ENCODE data around the gene DNM2. TPM values are rescaled to one million over a fixed set of nuclear protein-coding genes. Genes with fewer than 3 reads are reported as not detected.

The DNM2 gene
- total RNA-seq, 1 experiment from 2014 or later: 131 TPM

- Mint-ChIP-seq H3K27me3 (ENCODE audit: low read depth) (no peaks in the 10 kb centered on the region), H3K4me1 (peaks cover 2% of the 10 kb centered on the region; the same call in 1 of the 2 replicates), H3K36me3 (peaks cover 8% of the 10 kb centered on the region), H3K9me3 (peaks cover 12% of the 10 kb centered on the region), H3K27ac (0 out of 2 replicates have a peak overlapping the region, but pooled peaks have one; percentile 15), H3K4me3 (no peak overlapping the region)
- no peak for ATAC-seq
- DNase-seq (ENCODE audit: low spot score): no peak
- TF ChIP-seq ETV6 (CRISPR knock-in tag; IDR thresholded peaks at IDR 0.05) (no peak), E2F4 (CRISPR knock-in tag; IDR thresholded peaks at IDR 0.05; ENCODE audit: borderline replicate concordance, low read depth) (no peak), CREM (CRISPR knock-in tag; IDR thresholded peaks at IDR 0.05) (no peak), ZNF317 (CRISPR knock-in tag; IDR thresholded peaks at IDR 0.05; ENCODE audit: borderline replicate concordance, low read depth) (no peak)
- CTCF ChIA-PET: interaction anchor here (0.5 to 0.7 kb wide), 3 partner anchors 9 to 116 kb away, joined by 3 to 5 read pairs (median 4); no protein-coding TSS in a partner anchor
- POLR2A ChIA-PET: no interaction called here
These were observed 24.6 kb downstream of the DNM2 start for GRCh38 chr19:10742476-10742875.

DNA sequence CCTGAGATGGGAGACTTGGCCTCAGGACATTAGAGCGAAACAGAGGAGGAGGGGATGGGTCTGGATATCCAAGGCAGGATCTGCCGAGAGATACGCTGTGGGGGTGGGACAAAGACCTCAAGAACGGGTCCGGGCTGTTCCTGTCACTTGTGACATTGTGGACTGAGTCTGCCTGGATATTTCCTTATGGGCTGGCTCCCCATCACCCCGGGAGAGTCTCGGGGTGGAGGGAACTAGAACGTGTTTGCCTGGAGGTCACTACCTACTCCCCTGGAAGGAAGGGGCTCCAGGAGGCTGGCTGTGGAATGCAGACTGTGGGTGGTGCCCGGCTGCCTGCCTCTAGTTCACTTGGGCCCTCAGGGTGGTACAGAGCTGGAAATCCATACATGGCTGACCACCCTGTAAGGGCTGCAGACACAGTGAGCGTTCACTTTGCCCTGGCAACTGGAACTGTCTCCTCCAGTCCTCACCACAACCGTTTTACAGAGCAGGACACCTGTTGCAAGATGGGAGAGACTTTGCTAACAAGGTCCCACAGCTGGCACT is 26.4 kb downstream of the DNM2 start:
- no peak overlapping the region for H3K4me3 Mint-ChIP-seq
- no peaks in the 10 kb centered on the region for H3K27me3 Mint-ChIP-seq (ENCODE audit: low read depth)
- no peak for TF ChIP-seq NR1H2 (CRISPR knock-in tag; IDR thresholded peaks at IDR 0.05)
- no peak for TF ChIP-seq CBFB (CRISPR knock-in tag; IDR thresholded peaks at IDR 0.05; ENCODE audit: low read depth)
- TF ChIP-seq, protein P1, sequence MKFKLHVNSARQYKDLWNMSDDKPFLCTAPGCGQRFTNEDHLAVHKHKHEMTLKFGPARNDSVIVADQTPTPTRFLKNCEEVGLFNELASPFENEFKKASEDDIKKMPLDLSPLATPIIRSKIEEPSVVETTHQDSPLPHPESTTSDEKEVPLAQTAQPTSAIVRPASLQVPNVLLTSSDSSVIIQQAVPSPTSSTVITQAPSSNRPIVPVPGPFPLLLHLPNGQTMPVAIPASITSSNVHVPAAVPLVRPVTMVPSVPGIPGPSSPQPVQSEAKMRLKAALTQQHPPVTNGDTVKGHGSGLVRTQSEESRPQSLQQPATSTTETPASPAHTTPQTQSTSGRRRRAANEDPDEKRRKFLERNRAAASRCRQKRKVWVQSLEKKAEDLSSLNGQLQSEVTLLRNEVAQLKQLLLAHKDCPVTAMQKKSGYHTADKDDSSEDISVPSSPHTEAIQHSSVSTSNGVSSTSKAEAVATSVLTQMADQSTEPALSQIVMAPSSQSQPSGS (CRISPR knock-in tag; IDR thresholded peaks at IDR 0.05; ENCODE audit: borderline replicate concordance, low read depth): no peak
- TF ChIP-seq, protein P2, sequence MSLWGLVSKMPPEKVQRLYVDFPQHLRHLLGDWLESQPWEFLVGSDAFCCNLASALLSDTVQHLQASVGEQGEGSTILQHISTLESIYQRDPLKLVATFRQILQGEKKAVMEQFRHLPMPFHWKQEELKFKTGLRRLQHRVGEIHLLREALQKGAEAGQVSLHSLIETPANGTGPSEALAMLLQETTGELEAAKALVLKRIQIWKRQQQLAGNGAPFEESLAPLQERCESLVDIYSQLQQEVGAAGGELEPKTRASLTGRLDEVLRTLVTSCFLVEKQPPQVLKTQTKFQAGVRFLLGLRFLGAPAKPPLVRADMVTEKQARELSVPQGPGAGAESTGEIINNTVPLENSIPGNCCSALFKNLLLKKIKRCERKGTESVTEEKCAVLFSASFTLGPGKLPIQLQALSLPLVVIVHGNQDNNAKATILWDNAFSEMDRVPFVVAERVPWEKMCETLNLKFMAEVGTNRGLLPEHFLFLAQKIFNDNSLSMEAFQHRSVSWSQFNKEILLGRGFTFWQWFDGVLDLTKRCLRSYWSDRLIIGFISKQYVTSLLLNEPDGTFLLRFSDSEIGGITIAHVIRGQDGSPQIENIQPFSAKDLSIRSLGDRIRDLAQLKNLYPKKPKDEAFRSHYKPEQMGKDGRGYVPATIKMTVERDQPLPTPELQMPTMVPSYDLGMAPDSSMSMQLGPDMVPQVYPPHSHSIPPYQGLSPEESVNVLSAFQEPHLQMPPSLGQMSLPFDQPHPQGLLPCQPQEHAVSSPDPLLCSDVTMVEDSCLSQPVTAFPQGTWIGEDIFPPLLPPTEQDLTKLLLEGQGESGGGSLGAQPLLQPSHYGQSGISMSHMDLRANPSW (CRISPR knock-in tag; conservative IDR thresholded peaks at IDR 0.05; ENCODE audit: low read depth): no peak
- TF ChIP-seq CREB1 (CRISPR knock-in tag; IDR thresholded peaks at IDR 0.05): no peak
- TF ChIP-seq GABPB1 (CRISPR knock-in tag; IDR thresholded peaks at IDR 0.05): no peak
- TF ChIP-seq TP53 (CRISPR knock-in tag; IDR thresholded peaks at IDR 0.05): no peak
- TF ChIP-seq, protein P3, sequence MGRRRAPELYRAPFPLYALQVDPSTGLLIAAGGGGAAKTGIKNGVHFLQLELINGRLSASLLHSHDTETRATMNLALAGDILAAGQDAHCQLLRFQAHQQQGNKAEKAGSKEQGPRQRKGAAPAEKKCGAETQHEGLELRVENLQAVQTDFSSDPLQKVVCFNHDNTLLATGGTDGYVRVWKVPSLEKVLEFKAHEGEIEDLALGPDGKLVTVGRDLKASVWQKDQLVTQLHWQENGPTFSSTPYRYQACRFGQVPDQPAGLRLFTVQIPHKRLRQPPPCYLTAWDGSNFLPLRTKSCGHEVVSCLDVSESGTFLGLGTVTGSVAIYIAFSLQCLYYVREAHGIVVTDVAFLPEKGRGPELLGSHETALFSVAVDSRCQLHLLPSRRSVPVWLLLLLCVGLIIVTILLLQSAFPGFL (CRISPR knock-in tag; IDR thresholded peaks at IDR 0.05; ENCODE audit: borderline replicate concordance): no peak
- TF ChIP-seq, protein P4, sequence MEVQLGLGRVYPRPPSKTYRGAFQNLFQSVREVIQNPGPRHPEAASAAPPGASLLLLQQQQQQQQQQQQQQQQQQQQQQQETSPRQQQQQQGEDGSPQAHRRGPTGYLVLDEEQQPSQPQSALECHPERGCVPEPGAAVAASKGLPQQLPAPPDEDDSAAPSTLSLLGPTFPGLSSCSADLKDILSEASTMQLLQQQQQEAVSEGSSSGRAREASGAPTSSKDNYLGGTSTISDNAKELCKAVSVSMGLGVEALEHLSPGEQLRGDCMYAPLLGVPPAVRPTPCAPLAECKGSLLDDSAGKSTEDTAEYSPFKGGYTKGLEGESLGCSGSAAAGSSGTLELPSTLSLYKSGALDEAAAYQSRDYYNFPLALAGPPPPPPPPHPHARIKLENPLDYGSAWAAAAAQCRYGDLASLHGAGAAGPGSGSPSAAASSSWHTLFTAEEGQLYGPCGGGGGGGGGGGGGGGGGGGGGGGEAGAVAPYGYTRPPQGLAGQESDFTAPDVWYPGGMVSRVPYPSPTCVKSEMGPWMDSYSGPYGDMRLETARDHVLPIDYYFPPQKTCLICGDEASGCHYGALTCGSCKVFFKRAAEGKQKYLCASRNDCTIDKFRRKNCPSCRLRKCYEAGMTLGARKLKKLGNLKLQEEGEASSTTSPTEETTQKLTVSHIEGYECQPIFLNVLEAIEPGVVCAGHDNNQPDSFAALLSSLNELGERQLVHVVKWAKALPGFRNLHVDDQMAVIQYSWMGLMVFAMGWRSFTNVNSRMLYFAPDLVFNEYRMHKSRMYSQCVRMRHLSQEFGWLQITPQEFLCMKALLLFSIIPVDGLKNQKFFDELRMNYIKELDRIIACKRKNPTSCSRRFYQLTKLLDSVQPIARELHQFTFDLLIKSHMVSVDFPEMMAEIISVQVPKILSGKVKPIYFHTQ (CRISPR knock-in tag; IDR thresholded peaks at IDR 0.05): no peak
- TF ChIP-seq FOXJ3 (CRISPR knock-in tag; IDR thresholded peaks at IDR 0.05; ENCODE audit: borderline replicate concordance): no peak
- DNase-seq (ENCODE audit: low spot score) (no peak), ATAC-seq (peak; percentile 26; the same call in 1 of the 2 replicates)
- H3K4me1 Mint-ChIP-seq: peaks cover 9% of the 10 kb centered on the region; the same call in 1 of the 2 replicates
- peaks cover 12% of the 10 kb centered on the region for H3K9me3 Mint-ChIP-seq
- POLR2A ChIA-PET: no interaction called here
- peak overlapping the region; percentile 63 for H3K27ac Mint-ChIP-seq
- CTCF ChIA-PET: interaction anchor here (0.5 to 1.3 kb wide), 2 partner anchors 27 to 100 kb away, joined by 3 to 7 read pairs; partner anchors contain the start of gene DNM2
- H3K36me3 Mint-ChIP-seq: peaks cover 8% of the 10 kb centered on the region

Measured in WTC11 (cell line).